ENCODE measurements around the gene AKNA.
A peak's percentile ranks its signal among the peaks of the same experiment; 100 is the strongest.

AKNA gene

GRCh38 chr9:114362394-114362793 is 25.4 kb downstream of the AKNA start:
- no peak for DNase-seq

GRCh38 chr9:114361542-114361941 is 26.2 kb downstream of the AKNA start:
- peak overlapping the region; percentile 56 for H3K27ac Mint-ChIP-seq
- DNase-seq (no peak), ATAC-seq (replicated peaks) (no peak)
- H3K36me3 Mint-ChIP-seq: peaks cover 62 to 72% of the 10 kb centered on the region in 2 donors
- no peak overlapping the region for H3K4me3 Mint-ChIP-seq
- H3K27me3 Mint-ChIP-seq: no peaks in the 10 kb centered on the region
- peaks cover 41 to 52% of the 10 kb centered on the region in 2 donors for H3K4me1 Mint-ChIP-seq
- peaks cover 4 to 5% of the 10 kb centered on the region in 2 donors for H3K9me3 Mint-ChIP-seq

More at GRCh38 chr9:114362394-114362793, 25.4 kb downstream of the AKNA start:
- peaks cover 4 to 5% of the 10 kb centered on the region in 2 donors for H3K9me3 Mint-ChIP-seq
- ATAC-seq (replicated peaks): no peak
- H3K36me3 Mint-ChIP-seq: peaks cover 61 to 74% of the 10 kb centered on the region in 2 donors
- H3K27ac Mint-ChIP-seq: peak overlapping the region; percentile 76
- H3K4me1 Mint-ChIP-seq: peaks cover 45 to 60% of the 10 kb centered on the region in 2 donors
- no peaks in the 10 kb centered on the region for H3K27me3 Mint-ChIP-seq
- H3K4me3 Mint-ChIP-seq: no peak overlapping the region

GRCh38 chr9:114359801-114360200 is 28.0 kb downstream of the AKNA start:
- peaks cover 35 to 38% of the 10 kb centered on the region in 2 donors for H3K4me1 Mint-ChIP-seq
- peaks cover 3% of the 10 kb centered on the region in 2 donors for H3K9me3 Mint-ChIP-seq
- DNase-seq (no peak), ATAC-seq (replicated peaks) (no peak)
- H3K27ac Mint-ChIP-seq: peak overlapping the region; percentile 76
- H3K36me3 Mint-ChIP-seq: peaks cover 63 to 66% of the 10 kb centered on the region in 2 donors
- H3K27me3 Mint-ChIP-seq: no peaks in the 10 kb centered on the region
- H3K4me3 Mint-ChIP-seq: no peak overlapping the region

GRCh38 chr9:114357911-114358328 is 29.9 kb downstream of the AKNA start:
- Mint-ChIP-seq H3K27ac (no peak overlapping the region), H3K27me3 (no peaks in the 10 kb centered on the region), H3K9me3 (no peaks in the 10 kb centered on the region), H3K4me1 (peaks cover 19 to 20% of the 10 kb centered on the region in 2 donors), H3K4me3 (no peak overlapping the region), H3K36me3 (peaks cover 49 to 51% of the 10 kb centered on the region in 2 donors)
- DNase-seq: no peak
- no peak for ATAC-seq (replicated peaks)

- no peaks in the 10 kb centered on the region for H3K9me3 Mint-ChIP-seq
- no peaks in the 10 kb centered on the region for H3K27me3 Mint-ChIP-seq
- peaks cover 49 to 51% of the 10 kb centered on the region in 2 donors for H3K36me3 Mint-ChIP-seq
- ATAC-seq (replicated peaks) (no peak), DNase-seq (no peak)
- no peak overlapping the region for H3K4me3 Mint-ChIP-seq
- H3K4me1 Mint-ChIP-seq: peaks cover 19 to 21% of the 10 kb centered on the region in 2 donors
- H3K27ac Mint-ChIP-seq: peak overlapping the region; percentile 85
Observed at GRCh38 chr9:114357360-114357759, 30.4 kb downstream of the AKNA start.

GRCh38 chr9:114356792-114357191 is 31.0 kb downstream of the AKNA start:
- no peaks in the 10 kb centered on the region for H3K9me3 Mint-ChIP-seq
- no peak for DNase-seq
- H3K36me3 Mint-ChIP-seq: peaks cover 51 to 52% of the 10 kb centered on the region in 2 donors
- ATAC-seq (replicated peaks): no peak
- no peaks in the 10 kb centered on the region for H3K27me3 Mint-ChIP-seq
- peaks cover 21 to 27% of the 10 kb centered on the region in 2 donors for H3K4me1 Mint-ChIP-seq
- no peak overlapping the region for H3K4me3 Mint-ChIP-seq
- H3K27ac Mint-ChIP-seq: peak overlapping the region; percentile 42

GRCh38 chr9:114355821-114356220 is 32.0 kb downstream of the AKNA start:
- H3K4me3 Mint-ChIP-seq: no peak overlapping the region
- ATAC-seq (replicated peaks) (no peak), DNase-seq (no peak)
- peaks cover 23 to 29% of the 10 kb centered on the region in 2 donors for H3K4me1 Mint-ChIP-seq
- no peak overlapping the region for H3K27ac Mint-ChIP-seq
- H3K27me3 Mint-ChIP-seq: no peaks in the 10 kb centered on the region
- H3K36me3 Mint-ChIP-seq: peaks cover 48% of the 10 kb centered on the region in 2 donors
- H3K9me3 Mint-ChIP-seq: no peaks in the 10 kb centered on the region

- H3K4me3 Mint-ChIP-seq: no peak overlapping the region
- peaks cover 47 to 50% of the 10 kb centered on the region in 2 donors for H3K36me3 Mint-ChIP-seq
- no peaks in the 10 kb centered on the region for H3K9me3 Mint-ChIP-seq
- peak overlapping the region; percentile 71 for H3K27ac Mint-ChIP-seq
- DNase-seq (no peak), ATAC-seq (replicated peaks) (no peak)
- peaks cover 40 to 54% of the 10 kb centered on the region in 2 donors for H3K4me1 Mint-ChIP-seq
- no peaks in the 10 kb centered on the region for H3K27me3 Mint-ChIP-seq
Observed at GRCh38 chr9:114351932-114352331, 35.9 kb downstream of the AKNA start.

GRCh38 chr9:114350636-114351401 is 37.0 kb downstream of the AKNA start:
- ATAC-seq (replicated peaks) (no peak), DNase-seq (no peak)
- Mint-ChIP-seq H3K4me1 (peaks cover 40 to 59% of the 10 kb centered on the region in 2 donors), H3K27ac (peak overlapping the region; percentile 87), H3K27me3 (no peaks in the 10 kb centered on the region), H3K4me3 (no peak overlapping the region), H3K36me3 (peaks cover 48 to 52% of the 10 kb centered on the region in 2 donors), H3K9me3 (no peaks in the 10 kb centered on the region)

- ATAC-seq (replicated peaks) (no peak), DNase-seq (no peak)
- no peaks in the 10 kb centered on the region for H3K9me3 Mint-ChIP-seq
- H3K4me3 Mint-ChIP-seq: peak overlapping the region; percentile 49 to 57
- H3K27ac Mint-ChIP-seq: peak overlapping the region; percentile 87
- H3K4me1 Mint-ChIP-seq: peaks cover 40 to 59% of the 10 kb centered on the region in 2 donors
- peaks cover 54 to 55% of the 10 kb centered on the region in 2 donors for H3K36me3 Mint-ChIP-seq
- H3K27me3 Mint-ChIP-seq: no peaks in the 10 kb centered on the region
Observed at GRCh38 chr9:114349713-114350480, 37.9 kb downstream of the AKNA start.

GRCh38 chr9:114348906-114349482 is 38.8 kb downstream of the AKNA start:
- Mint-ChIP-seq H3K4me3 (peak overlapping the region; percentile 72 to 79), H3K27ac (peak overlapping the region; percentile 87), H3K9me3 (no peaks in the 10 kb centered on the region), H3K4me1 (peaks cover 44 to 68% of the 10 kb centered on the region in 2 donors), H3K27me3 (no peaks in the 10 kb centered on the region), H3K36me3 (peaks cover 63% of the 10 kb centered on the region in 2 donors)
- peak; percentile 96 for DNase-seq
- peak; percentile 94 to 95 for ATAC-seq (replicated peaks)

GRCh38 chr9:114348261-114348905 is 39.4 kb downstream of the AKNA start:
- H3K36me3 Mint-ChIP-seq: peaks cover 67 to 69% of the 10 kb centered on the region in 2 donors
- ATAC-seq (replicated peaks) (no peak), DNase-seq (no peak)
- peak overlapping the region; percentile 72 to 79 for H3K4me3 Mint-ChIP-seq
- no peaks in the 10 kb centered on the region for H3K27me3 Mint-ChIP-seq
- peaks cover 45 to 72% of the 10 kb centered on the region in 2 donors for H3K4me1 Mint-ChIP-seq
- H3K9me3 Mint-ChIP-seq: no peaks in the 10 kb centered on the region
- H3K27ac Mint-ChIP-seq: peak overlapping the region; percentile 87

- Mint-ChIP-seq H3K27ac (peak overlapping the region; percentile 87), H3K4me1 (peaks cover 47 to 70% of the 10 kb centered on the region in 2 donors), H3K4me3 (no peak overlapping the region), H3K27me3 (no peaks in the 10 kb centered on the region), H3K36me3 (peaks cover 73 to 74% of the 10 kb centered on the region in 2 donors), H3K9me3 (no peaks in the 10 kb centered on the region)
- no peak for ATAC-seq (replicated peaks)
- DNase-seq: no peak
Observed at GRCh38 chr9:114347675-114348074, 40.1 kb downstream of the AKNA start.

GRCh38 chr9:114346146-114346545 is 41.6 kb downstream of the AKNA start:
- Mint-ChIP-seq H3K4me3 (no peak overlapping the region), H3K4me1 (peaks cover 49 to 68% of the 10 kb centered on the region in 2 donors), H3K27ac (no peak overlapping the region), H3K27me3 (no peaks in the 10 kb centered on the region), H3K36me3 (peaks cover 78% of the 10 kb centered on the region in 2 donors), H3K9me3 (no peaks in the 10 kb centered on the region)
- DNase-seq (no peak), ATAC-seq (replicated peaks) (no peak)
